Activated CD4-positive, alpha-beta T cell treated with anti-CD3 and anti-CD28 coated beads, Interleukin-2, Interleukin-4, amounts not matched to agents 100 ng/mL and 50 ng/mL, durations not matched to agents 16 hours and 8 hours (primary cell): ENCODE results near the gene GNG8.

ENCODE experiments used
- DNase-seq: peaks from one replicate; pipeline ENCODE4 v3.0.0-alpha.2; 2020; ENCODE audit warnings: low spot score

GNG8 gene

GRCh38 chr19:46601318-46602224 lies 34.4 kb downstream of the GNG8 start, which contains the start of gene CALM3:
TSS of gene CALM3 (plus strand) at chr19:46601330. CDS start at chr19:46601435, 105 bp downstream.
- DNase-seq: no peak

GRCh38 chr19:46600384-46601317 lies 35.4 kb downstream of the GNG8 start:
- DNase-seq: peak; percentile 96

GRCh38 chr19:46599716-46600373 lies 36.2 kb downstream of the GNG8 start:
- no peak for DNase-seq

- DNase-seq: no peak
Measured at GRCh38 chr19:46598372-46598917, 37.6 kb downstream of the GNG8 start.

- DNase-seq: no peak
Measured at GRCh38 chr19:46596008-46596407, 40.0 kb downstream of the GNG8 start.

- DNase-seq: no peak
Measured at GRCh38 chr19:46591870-46592269, 44.1 kb downstream of the GNG8 start.

GRCh38 chr19:46591254-46591653 lies 44.7 kb downstream of the GNG8 start:
- DNase-seq: no peak

- no peak for DNase-seq
Measured at GRCh38 chr19:46587861-46588260, 48.1 kb downstream of the GNG8 start.

GRCh38 chr19:46586294-46586693 lies 49.7 kb downstream of the GNG8 start:
- DNase-seq: no peak

GRCh38 chr19:46585539-46585938 lies 50.5 kb downstream of the GNG8 start:
- DNase-seq: no peak
